Keratinocyte (primary cell): ENCODE data around the gene MAP3K2. TPM values are rescaled to one million over a fixed set of nuclear protein-coding genes. Genes with fewer than 3 reads are reported as not detected.

ENCODE experiments used
- DNase-seq: peaks from one replicate; pipeline ENCODE4 v3.0.0-alpha.2; 2011; ENCODE audit warnings: low read depth, missing footprints, low spot score
- FAIRE-seq: peaks from 2 replicates; lab custom pipeline; 2011; peaks lifted over from hg19 to GRCh38; lab: Jason Lieb, UNC
- H2AFZ ChIP-seq: 2 replicates; pipeline ENCODE4 v1.6.0; 2012; ENCODE audit warnings: low read length, control low read depth, inconsistent platforms; ENCODE audit not compliant: control insufficient read depth
- H3K27ac ChIP-seq: 2 replicates; pipeline ENCODE4 v1.5.1; 2011; ENCODE audit warnings: low read length; ENCODE audit not compliant: control insufficient read depth, insufficient read depth
- H3K27me3 ChIP-seq: 3 replicates; pipeline ENCODE4 v1.6.0; 2011; ENCODE audit warnings: low read length; ENCODE audit not compliant: control insufficient read depth, insufficient read depth; ENCODE audit errors: extremely low read depth
- H3K36me3 ChIP-seq, 2 experiments: 2 replicates in 1 of 2; 3 replicates in 1 of 2; pipeline ENCODE4 v1.5.1; 2011; ENCODE audit warnings: low read length in 2 of 2, mild to moderate bottlenecking in 1 of 2; ENCODE audit not compliant: control insufficient read depth in 2 of 2, insufficient read depth in 2 of 2; ENCODE audit errors: extremely low read depth in 1 of 2
- H3K4me1 ChIP-seq: 3 replicates; pipeline ENCODE4 v1.5.1; 2011; ENCODE audit warnings: low read length; ENCODE audit not compliant: control insufficient read depth, insufficient read depth; ENCODE audit errors: extremely low read depth
- H3K4me2 ChIP-seq: 3 replicates; pipeline ENCODE4 v1.6.0; 2011; ENCODE audit warnings: low read depth, low read length; ENCODE audit not compliant: control insufficient read depth, insufficient read depth; ENCODE audit errors: extremely low read depth
- H3K4me3 ChIP-seq, 3 experiments: fragments of 200-600 bp in 1 of 3; sonication (generic) in 1 of 3; 2 replicates in 2 of 3; 3 replicates in 1 of 3; pipeline ENCODE4 v1.5.1; 2011 to 2016; ENCODE audit warnings: low read length in 3 of 3, mild to moderate bottlenecking in 3 of 3, control low read depth in 2 of 3, inconsistent platforms in 1 of 3, low read depth in 1 of 3, mixed read lengths in 1 of 3, mixed run types in 1 of 3, moderate library complexity in 1 of 3; ENCODE audit not compliant: control insufficient read depth in 2 of 3, insufficient read depth in 2 of 3; ENCODE audit errors: extremely low read depth in 1 of 3
- H3K79me2 ChIP-seq: 2 replicates; pipeline ENCODE4 v1.6.0; 2012; ENCODE audit warnings: low read length; ENCODE audit not compliant: control insufficient read depth, insufficient read depth
- H3K9ac ChIP-seq: 3 replicates; pipeline ENCODE4 v1.6.0; 2011; ENCODE audit warnings: low read length; ENCODE audit not compliant: control insufficient read depth, insufficient read depth; ENCODE audit errors: extremely low read depth
- H3K9me1 ChIP-seq: 3 replicates; pipeline ENCODE4 v1.6.0; 2011; ENCODE audit warnings: low read length; ENCODE audit not compliant: control insufficient read depth, insufficient read depth; ENCODE audit errors: extremely low read depth
- H3K9me3 ChIP-seq: 2 replicates; pipeline ENCODE4 v1.5.1; 2012; ENCODE audit warnings: low read depth, low read length; ENCODE audit not compliant: control insufficient read depth
- H4K20me1 ChIP-seq: 3 replicates; pipeline ENCODE4 v1.6.0; 2011; ENCODE audit warnings: low read length; ENCODE audit not compliant: control insufficient read depth, insufficient read depth; ENCODE audit errors: extremely low read depth
- EZH2 ChIP-seq: IDR thresholded peaks from one replicate; pipeline ENCODE4 v1.6.1; 2012; ENCODE audit warnings: inconsistent platforms, mild to moderate bottlenecking, low read length, moderate library complexity
- dilution Hi-C: fragments of 300-500 bp; cut with MboI; formaldehyde crosslinking; loops from one replicate; pipeline ENCODE4 v1.7.0; 2020; ENCODE audit warnings: low sequenced_read_pairs; ENCODE audit not compliant: extremely low pct_ligation_motif_present
- polyA plus RNA-seq, 5 experiments: library from polyadenylated mRNA; depleted of rRNA in 3 of 5; stranded (reverse) in 3 of 5; stranded (forward) in 1 of 5; unstranded in 1 of 5; fragments of >200 nt; gene quantifications; 1 replicate in 1 of 5; 2 replicates in 3 of 5; 3 replicates in 1 of 5; pipeline versions ENCODE4 v1.2.1 to v1.2.3, GENCODE V29; 2011 to 2012; ENCODE audit warnings: missing spikeins in 2 of 5, low read depth in 1 of 5, low replicate concordance in 1 of 5
- TF ChIP-seq, protein P1 (sequence below), 3 experiments: IDR thresholded peaks in 1 of 3; conservative IDR thresholded peaks in 1 of 3; optimal IDR thresholded peaks in 1 of 3; 2 replicates in 2 of 3; 3 replicates in 1 of 3; pipeline versions ENCODE3 to v1.5.1; 2011; ENCODE audit warnings: low read length in 3 of 3, mild to moderate bottlenecking in 3 of 3, moderate library complexity in 2 of 3, control low read depth in 1 of 3, inconsistent platforms in 1 of 3; ENCODE audit not compliant: insufficient read depth in 2 of 3; ENCODE audit errors: extremely low read depth in 1 of 3

The MAP3K2 gene
- polyA plus RNA-seq, 1 donor (not counting 4 experiments of a cell fraction or from before 2014, with no cell fraction given): 11.9 TPM

DNA sequence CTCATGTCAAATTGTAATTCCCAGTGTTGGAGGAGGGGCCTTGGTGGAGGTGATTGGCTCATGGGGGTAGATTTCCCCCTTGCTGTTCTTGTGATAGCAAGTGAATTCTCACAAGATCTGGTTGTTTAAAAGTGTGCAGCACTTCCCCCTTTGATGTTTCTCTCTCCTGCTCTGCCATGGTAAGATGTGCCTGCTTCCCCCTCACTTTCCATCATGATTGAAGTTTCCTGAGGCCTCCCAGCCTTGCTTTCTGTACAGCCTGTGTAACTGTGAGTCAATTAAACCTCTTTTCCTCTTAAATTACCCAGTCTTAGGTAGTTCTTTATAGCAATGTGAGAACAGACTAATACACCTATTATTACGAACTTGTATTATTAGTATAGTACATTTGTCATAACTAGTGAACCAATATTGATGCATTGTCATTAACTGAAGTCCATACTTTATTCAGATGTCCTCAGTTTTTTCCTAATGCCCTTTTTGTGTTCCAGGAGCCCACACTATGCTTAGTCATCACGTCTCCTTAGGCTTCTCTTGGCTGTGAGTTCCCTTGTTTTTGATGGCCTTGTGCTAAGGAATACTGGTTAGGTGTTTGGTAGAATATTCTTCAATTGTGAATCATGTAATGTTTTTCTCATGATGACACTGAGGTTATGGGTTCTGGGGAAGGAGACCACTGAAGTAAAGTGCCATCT lies 4.5 kb upstream of the MAP3K2 start:
- Histone ChIP-seq H3K36me3 (no peaks in the 10 kb centered on the region), H3K79me2 (no peaks in the 10 kb centered on the region)
- dilution Hi-C loops: no loop called here

DNA sequence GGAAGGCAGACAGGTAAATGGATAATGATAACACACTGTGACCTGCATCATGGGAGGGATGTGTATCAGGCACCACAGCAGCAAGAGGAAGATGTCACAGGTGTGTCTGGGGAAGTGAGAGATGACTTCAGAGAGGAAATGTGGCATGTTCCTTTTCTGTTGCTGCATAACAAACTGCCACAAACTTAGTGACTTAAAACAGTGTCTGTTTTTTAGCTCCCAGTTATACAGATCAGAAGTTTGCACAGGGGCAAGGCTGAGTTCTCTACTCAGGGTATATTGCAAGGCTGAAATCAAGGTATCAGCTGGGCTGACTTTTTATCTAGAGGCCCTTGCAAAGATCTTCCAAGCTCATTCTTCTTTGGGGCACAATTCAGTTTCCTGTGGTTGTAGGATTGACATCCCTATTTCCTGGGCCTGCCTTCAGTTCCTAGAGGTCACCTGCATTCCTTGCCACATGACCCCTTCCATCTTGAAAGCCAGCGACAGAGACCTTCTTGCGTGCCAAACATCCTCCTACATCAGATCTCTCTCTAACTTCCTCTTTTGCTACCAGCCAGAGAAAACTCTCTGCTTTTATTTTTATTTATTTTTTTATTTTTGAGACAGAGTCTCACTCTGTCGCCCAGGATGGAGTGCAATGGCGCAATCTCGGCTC lies 2.1 kb upstream of the MAP3K2 start:
- Histone ChIP-seq H3K27me3 (no peaks in the 10 kb centered on the region), H3K79me2 (peaks cover 19% of the 10 kb centered on the region), H3K4me3 (no peak overlapping the region), H3K36me3 (no peaks in the 10 kb centered on the region), H3K9me3 (no peaks in the 10 kb centered on the region), H3K4me2 (no peak overlapping the region), H3K9ac (no peak overlapping the region), H3K4me1 (peaks cover 18% of the 10 kb centered on the region), H3K27ac (no peak overlapping the region), H3K9me1 (no peaks in the 10 kb centered on the region), H4K20me1 (peaks cover 4% of the 10 kb centered on the region), H2AFZ (no peak overlapping the region)
- no peak for DNase-seq
- dilution Hi-C loops: no loop called here
- TF ChIP-seq EZH2: no peak
- TF ChIP-seq, protein P1, sequence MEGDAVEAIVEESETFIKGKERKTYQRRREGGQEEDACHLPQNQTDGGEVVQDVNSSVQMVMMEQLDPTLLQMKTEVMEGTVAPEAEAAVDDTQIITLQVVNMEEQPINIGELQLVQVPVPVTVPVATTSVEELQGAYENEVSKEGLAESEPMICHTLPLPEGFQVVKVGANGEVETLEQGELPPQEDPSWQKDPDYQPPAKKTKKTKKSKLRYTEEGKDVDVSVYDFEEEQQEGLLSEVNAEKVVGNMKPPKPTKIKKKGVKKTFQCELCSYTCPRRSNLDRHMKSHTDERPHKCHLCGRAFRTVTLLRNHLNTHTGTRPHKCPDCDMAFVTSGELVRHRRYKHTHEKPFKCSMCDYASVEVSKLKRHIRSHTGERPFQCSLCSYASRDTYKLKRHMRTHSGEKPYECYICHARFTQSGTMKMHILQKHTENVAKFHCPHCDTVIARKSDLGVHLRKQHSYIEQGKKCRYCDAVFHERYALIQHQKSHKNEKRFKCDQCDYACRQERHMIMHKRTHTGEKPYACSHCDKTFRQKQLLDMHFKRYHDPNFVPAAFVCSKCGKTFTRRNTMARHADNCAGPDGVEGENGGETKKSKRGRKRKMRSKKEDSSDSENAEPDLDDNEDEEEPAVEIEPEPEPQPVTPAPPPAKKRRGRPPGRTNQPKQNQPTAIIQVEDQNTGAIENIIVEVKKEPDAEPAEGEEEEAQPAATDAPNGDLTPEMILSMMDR (optimal IDR thresholded peaks at IDR 0.05 in 1 of 3, IDR thresholded peaks at IDR 0.05 in 1 of 3, conservative IDR thresholded peaks at IDR 0.05 in 1 of 3; ENCODE audit: extremely low read depth in 1 of 3, insufficient read depth in 2 of 3, low read length in 3 of 3): no peak
- FAIRE-seq: no peak

More for the DNA sequence above, 4.5 kb upstream of the MAP3K2 start:
- H3K9ac ChIP-seq: no peak overlapping the region
- no peak for FAIRE-seq
- no peak overlapping the region for H3K4me3 ChIP-seq
- H3K27me3 ChIP-seq: no peaks in the 10 kb centered on the region
- H3K4me1 ChIP-seq: peaks cover 8% of the 10 kb centered on the region
- H2AFZ ChIP-seq: no peak overlapping the region
- H3K4me2 ChIP-seq: no peak overlapping the region
- no peak for DNase-seq
- no peaks in the 10 kb centered on the region for H3K9me3 ChIP-seq
- H3K27ac ChIP-seq: no peak overlapping the region
- TF ChIP-seq EZH2: no peak
- no peaks in the 10 kb centered on the region for H4K20me1 ChIP-seq
- H3K9me1 ChIP-seq: no peaks in the 10 kb centered on the region
